HEK293T (cell line): ENCODE data around the gene CKM.

Experiments
- ARNT ChIP-seq: fragments of 450-650 bp; IDR thresholded peaks from 2 replicates; pipeline ENCODE4 v1.6.1; 2017; ENCODE audit warnings: mild to moderate bottlenecking
- CTBP1 ChIP-seq: fragments of 450-650 bp; IDR thresholded peaks from 2 replicates; pipeline ENCODE4 v1.6.1; 2016; ENCODE audit warnings: borderline replicate concordance
- FOXM1 ChIP-seq: fragments of 450-650 bp; IDR thresholded peaks from 2 replicates; pipeline ENCODE4 v1.6.1; 2017; ENCODE audit warnings: mild to moderate bottlenecking, borderline replicate concordance
- HDGF ChIP-seq: fragments of 450-650 bp; IDR thresholded peaks from 2 replicates; pipeline ENCODE4 v1.6.1; 2017; ENCODE audit warnings: antibody characterized with exemption, borderline replicate concordance
- LEF1 ChIP-seq: fragments of 450-650 bp; IDR thresholded peaks from 2 replicates; pipeline ENCODE4 v1.6.1; 2017; ENCODE audit warnings: mild to moderate bottlenecking, borderline replicate concordance
- NFRKB ChIP-seq: fragments of 450-650 bp; IDR thresholded peaks from 2 replicates; pipeline ENCODE4 v1.6.1; 2016; ENCODE audit warnings: mild to moderate bottlenecking, moderate library complexity
- SP1 ChIP-seq: fragments of 450-650 bp; IDR thresholded peaks from 2 replicates; pipeline ENCODE4 v1.6.1; 2017
- TARDBP ChIP-seq: fragments of 450-650 bp; IDR thresholded peaks from 2 replicates; pipeline ENCODE4 v1.6.1; 2016
- ZNF384 ChIP-seq: fragments of 450-650 bp; IDR thresholded peaks from 2 replicates; pipeline ENCODE4 v1.6.1; 2016

DNA sequence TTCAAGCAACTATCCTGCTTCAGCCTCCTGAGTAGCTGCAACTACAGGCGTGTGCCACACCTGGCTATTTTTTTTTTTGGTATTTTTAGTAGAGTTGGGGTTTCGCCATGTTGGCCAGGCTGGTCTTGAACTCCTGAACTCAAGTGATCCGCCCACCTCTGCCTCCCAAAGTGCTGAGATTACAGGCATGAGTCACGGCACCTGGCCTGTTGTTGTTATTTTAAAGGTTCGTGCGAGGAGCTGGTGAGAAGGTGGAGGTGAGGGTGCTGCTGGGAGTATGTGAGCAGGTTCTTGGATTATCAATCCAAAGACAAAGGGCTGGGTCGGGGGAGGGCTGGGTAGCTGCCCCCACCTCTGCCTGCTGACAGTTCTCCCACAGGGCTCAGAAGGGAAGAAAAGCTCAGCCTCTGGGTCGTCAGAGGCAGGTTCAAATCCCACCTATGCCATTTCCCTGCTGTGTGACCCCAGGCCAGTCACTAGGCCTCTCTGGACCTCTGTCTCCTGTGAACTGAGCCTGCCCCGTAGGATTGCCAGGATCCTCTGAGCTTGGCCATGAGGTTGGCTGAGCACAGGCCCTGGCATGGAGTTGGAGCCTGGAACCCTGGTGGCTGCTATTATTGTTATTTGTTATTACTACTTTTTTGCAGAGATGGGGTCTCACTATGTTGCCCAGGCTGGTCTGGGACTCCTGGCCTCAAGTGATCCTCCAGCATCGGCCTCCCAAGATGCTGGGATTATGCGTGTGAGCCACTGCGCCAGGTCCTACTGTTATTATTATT, 1.5 kb downstream of the CKM start:
- TF ChIP-seq ZNF384 (no peak), ARNT (no peak), SP1 (no peak), LEF1 (no peak), TARDBP (no peak), FOXM1 (no peak), NFRKB (no peak), CTBP1 (no peak), HDGF (no peak)
